Measurements from ENCODE around the gene NR2E3. TPM values are rescaled to one million over a fixed set of nuclear protein-coding genes. Genes with fewer than 3 reads are reported as not detected.

The NR2E3 gene
- total and polyA plus RNA-seq, 2 of the 13 experiments (the other 11 are each of a cell fraction or from before 2014, with no cell fraction given) = not detected

- Histone ChIP-seq H3K9ac (ENCODE audit: insufficient read depth, low read depth, low read length) (no peak overlapping the region), H3K4me3 (replicated peaks in 1 of 3; ENCODE audit: insufficient read depth in 1 of 3, low read depth in 2 of 3, low read length in 3 of 3) (no peak overlapping the region), H3K27me3 (ENCODE audit: control insufficient read depth in 1 of 2, insufficient read depth in 2 of 2, low read length in 2 of 2) (peaks cover 0 to 9% of the 10 kb centered on the region in 2 experiments; a peak in 1 of 5 replicates), H3K9me3 (ENCODE audit: low read length) (peaks cover 21% of the 10 kb centered on the region; the same call in 1 of the 2 replicates), H3K79me2 (ENCODE audit: insufficient read depth, low read length) (no peaks in the 10 kb centered on the region), H3K4me2 (ENCODE audit: low read depth, low read length) (no peak overlapping the region), H3K27ac (ENCODE audit: extremely low read length, insufficient read depth, low read length) (no peak overlapping the region), H3K4me1 (ENCODE audit: insufficient read depth, low read length) (no peaks in the 10 kb centered on the region), H2AFZ (ENCODE audit: low read length) (no peak overlapping the region), H3K36me3 (replicated peaks in 1 of 2; ENCODE audit: control insufficient read depth in 1 of 2, insufficient read depth in 2 of 2, low read length in 2 of 2) (no peaks in the 10 kb centered on the region), H4K20me1 (ENCODE audit: insufficient read depth, low read length) (no peaks in the 10 kb centered on the region)
- intact Hi-C loops (cut with micrococcal nuclease; ENCODE audit: unreplicated experiment) (no loop called here), in situ Hi-C loops (cut with HindIII; ENCODE audit: extremely low pct_ligation_motif_present, low pct_unique_long_range_greater_than_20kb) (no loop called here)
- TF ChIP-seq MAFK (conservative IDR thresholded peaks at IDR 0.05 in 1 of 2, IDR thresholded peaks at IDR 0.05 in 1 of 2; ENCODE audit: low read length in 2 of 2) = peak; percentile 50 to 51; a peak in 2 of 4 replicates
- TF ChIP-seq MAFF (IDR thresholded peaks at IDR 0.05; ENCODE audit: low read depth, low read length) = 0 out of 2 replicates have a peak, but pooled peaks have one; percentile 8
- no peak for TF ChIP-seq KDM5B (CRISPR knock-in tag; IDR thresholded peaks at IDR 0.05; ENCODE audit: borderline replicate concordance)
- ATAC-seq (no peak), DNase-seq (ENCODE audit: low spot score) (no peak), FAIRE-seq (no peak)
- POLR2A ChIA-PET = no interaction called here
- 36% methylated on average over 1 of the region's 1 CpG for WGBS (ENCODE audit: low lambda C conversion rate)
- no TSS peak for BruUV-seq (replicated peaks)
- CTCF ChIA-PET (ENCODE audit: low intra/inter-chr PET ratio, low total read pairs) = no interaction called here
Measured at GRCh38 chr15:71820127-71820526, 9.8 kb downstream of the NR2E3 start.

- intact Hi-C loops (cut with micrococcal nuclease; ENCODE audit: unreplicated experiment) = no loop called here
- TF ChIP-seq ARHGAP35 (CRISPR knock-in tag; IDR thresholded peaks at IDR 0.05; ENCODE audit: borderline replicate concordance) (no peak), ZNF646 (CRISPR knock-in tag; IDR thresholded peaks at IDR 0.05) (no peak), ATRX (CRISPR knock-in tag; IDR thresholded peaks at IDR 0.05; ENCODE audit: borderline replicate concordance) (no peak), GPBP1L1 (CRISPR knock-in tag; IDR thresholded peaks at IDR 0.05) (no peak), JUNB (CRISPR knock-in tag; IDR thresholded peaks at IDR 0.05; ENCODE audit: borderline replicate concordance) (no peak), ZNF549 (CRISPR knock-in tag; IDR thresholded peaks at IDR 0.05) (no peak), ZNF256 (CRISPR knock-in tag; conservative IDR thresholded peaks at IDR 0.05) (no peak)
Measured at GRCh38 chr15:71821547-71822129, 11.3 kb downstream of the NR2E3 start.

More at GRCh38 chr15:71821547-71822129, 11.3 kb downstream of the NR2E3 start:
- no peaks in the 10 kb centered on the region; a peak in 1 of 5 replicates for H3K36me3 ChIP-seq (replicated peaks in 1 of 2; ENCODE audit: control insufficient read depth in 1 of 2, insufficient read depth in 2 of 2, low read length in 2 of 2)
- H3K79me2 ChIP-seq (ENCODE audit: insufficient read depth, low read length) = no peaks in the 10 kb centered on the region
- no TSS peak for BruUV-seq (replicated peaks)
- no peaks in the 10 kb centered on the region for H4K20me1 ChIP-seq (ENCODE audit: insufficient read depth, low read length)
- no peaks in the 10 kb centered on the region for H3K27me3 ChIP-seq (ENCODE audit: control insufficient read depth in 1 of 2, insufficient read depth in 2 of 2, low read length in 2 of 2)
- in situ Hi-C loops (cut with HindIII; ENCODE audit: extremely low pct_ligation_motif_present, low pct_unique_long_range_greater_than_20kb) = no loop called here
- DNase-seq (ENCODE audit: low spot score) (no peak), FAIRE-seq (no peak), ATAC-seq (no peak)
- no peaks in the 10 kb centered on the region for H3K4me1 ChIP-seq (ENCODE audit: insufficient read depth, low read length)
- peaks cover 21% of the 10 kb centered on the region; the same call in 1 of the 2 replicates for H3K9me3 ChIP-seq (ENCODE audit: low read length)
- no peak overlapping the region for H3K27ac ChIP-seq (ENCODE audit: extremely low read length, insufficient read depth, low read length)
- POLR2A ChIA-PET = no interaction called here
- H3K9ac ChIP-seq (ENCODE audit: insufficient read depth, low read depth, low read length) = no peak overlapping the region
- no peak overlapping the region for H3K4me2 ChIP-seq (ENCODE audit: low read depth, low read length)
- CTCF ChIA-PET (ENCODE audit: low intra/inter-chr PET ratio, low total read pairs) = no interaction called here
- H3K4me3 ChIP-seq (replicated peaks in 1 of 3; ENCODE audit: insufficient read depth in 1 of 3, low read depth in 2 of 3, low read length in 3 of 3) = no peak overlapping the region
- no peak overlapping the region for H2AFZ ChIP-seq (ENCODE audit: low read length)
- WGBS (ENCODE audit: low lambda C conversion rate) = 67% methylated on average over 5 of the region's 5 CpGs

All from HepG2 (cell line).